Endodermal cell (in vitro differentiated cells): ENCODE results near the gene GRM5. TPM values are rescaled to one million over a fixed set of nuclear protein-coding genes. Genes with fewer than 3 reads are reported as not detected.

Experiments
- DNase-seq: peaks from one replicate; pipeline ENCODE4 v3.0.0-alpha.2; 2017
- H3K27ac ChIP-seq: 2 replicates; pipeline ENCODE4 v1.5.1; 2013; ENCODE audit warnings: mild to moderate bottlenecking, low read depth, low read length, moderate library complexity
- H3K27me3 ChIP-seq: 2 replicates; pipeline ENCODE4 v1.6.1; 2013; ENCODE audit warnings: mild to moderate bottlenecking, low read length, moderate library complexity; ENCODE audit not compliant: insufficient read depth, control insufficient read depth, poor library complexity, severe bottlenecking
- H3K36me3 ChIP-seq: 2 replicates; pipeline ENCODE4 v1.7.0; 2013; ENCODE audit warnings: mild to moderate bottlenecking, low read length, moderate library complexity; ENCODE audit not compliant: control insufficient read depth, insufficient read depth
- H3K4me1 ChIP-seq: one replicate; pipeline ENCODE4 v1.7.0; 2013; ENCODE audit warnings: low read length; ENCODE audit not compliant: control insufficient read depth, insufficient read depth
- H3K4me3 ChIP-seq: 2 replicates; pipeline ENCODE4 v1.5.1; 2013; ENCODE audit warnings: mild to moderate bottlenecking, low read length, moderate library complexity
- H3K9ac ChIP-seq: 2 replicates; pipeline ENCODE4 v1.6.1; 2013; ENCODE audit warnings: mild to moderate bottlenecking, low read length, moderate library complexity; ENCODE audit not compliant: poor library complexity, severe bottlenecking; ENCODE audit errors: extremely low read depth
- H3K9me3 ChIP-seq: 2 replicates; pipeline ENCODE4 v1.6.1; 2013; ENCODE audit warnings: mild to moderate bottlenecking, low read length, moderate library complexity; ENCODE audit not compliant: control insufficient read depth
- H3K27ac Mint-ChIP-seq: 2 replicates; pipeline ENCODE4 v1.8.0; 2020; ENCODE audit warnings: mixed read lengths
- H3K27me3 Mint-ChIP-seq: 2 replicates; pipeline ENCODE4 v1.8.0; 2021; ENCODE audit warnings: mild to moderate bottlenecking, mixed read lengths; ENCODE audit not compliant: insufficient read depth
- H3K36me3 Mint-ChIP-seq: 2 replicates; pipeline ENCODE4 v1.8.0; 2020; ENCODE audit warnings: low read depth, mixed read lengths
- H3K4me1 Mint-ChIP-seq: 2 replicates; pipeline ENCODE4 v1.8.0; 2020; ENCODE audit warnings: mixed read lengths
- H3K4me3 Mint-ChIP-seq: 2 replicates; pipeline ENCODE4 v1.8.0; 2020; ENCODE audit warnings: mild to moderate bottlenecking, moderate library complexity, mixed read lengths
- H3K9me3 Mint-ChIP-seq: 2 replicates; pipeline ENCODE4 v1.8.0; 2020; ENCODE audit warnings: mild to moderate bottlenecking, mixed read lengths
- CTCF ChIP-seq: fragments of 200-600 bp; sonication (generic); conservative IDR thresholded peaks from 2 replicates; pipeline ENCODE4 v1.5.0; 2021; ENCODE audit warnings: antibody characterized with exemption, mild to moderate bottlenecking
- WGBS, 2 experiments: methylation state at CpG; one replicate each; pipeline versions ENCODE4 v1.1.5 to v1.1.7; 2013; ENCODE audit warnings: missing lambda C conversion rate in 2 of 2, mixed read lengths in 1 of 2; ENCODE audit not compliant: insufficient coverage in 1 of 2, insufficient read length in 1 of 2; 5-methylcytosine and 5-hydroxymethylcytosine counted together
- total RNA-seq, 2 donors: library from RNA; stranded (reverse); fragmentation: NEBNext Ultra II Directional in 1 of 2; extraction: Animal tissue kit (Norgen Biotek cat#: 25700) in 1 of 2; gene quantifications; 2 replicates in 1 of 2; 3 replicates in 1 of 2; pipeline ENCODE4 v1.2.1, GENCODE V29; 2021

Gene GRM5
- total RNA-seq, 2 donors from 2014 or later = 0.07 to 0.09 TPM

- H3K4me1 ChIP-seq = no peaks in the 10 kb centered on the region
- H3K4me3 Mint-ChIP-seq = no peak overlapping the region
- no peak for DNase-seq
- H3K27ac Mint-ChIP-seq = no peak overlapping the region
- no peaks in the 10 kb centered on the region for H3K9me3 Mint-ChIP-seq
- H3K27ac ChIP-seq = no peak overlapping the region
- H3K9ac ChIP-seq = no peak overlapping the region
- H3K4me1 Mint-ChIP-seq = no peaks in the 10 kb centered on the region
- peaks cover 3% of the 10 kb centered on the region for H3K9me3 ChIP-seq
- no peaks in the 10 kb centered on the region for H3K36me3 Mint-ChIP-seq
- H3K36me3 ChIP-seq = no peaks in the 10 kb centered on the region
- no peak for TF ChIP-seq CTCF
- no peaks in the 10 kb centered on the region for H3K27me3 Mint-ChIP-seq
- no peak overlapping the region for H3K4me3 ChIP-seq
- no peaks in the 10 kb centered on the region for H3K27me3 ChIP-seq
Measured at GRCh38 chr11:88818978-88819377, 246.8 kb downstream of the GRM5 start.

DNA sequence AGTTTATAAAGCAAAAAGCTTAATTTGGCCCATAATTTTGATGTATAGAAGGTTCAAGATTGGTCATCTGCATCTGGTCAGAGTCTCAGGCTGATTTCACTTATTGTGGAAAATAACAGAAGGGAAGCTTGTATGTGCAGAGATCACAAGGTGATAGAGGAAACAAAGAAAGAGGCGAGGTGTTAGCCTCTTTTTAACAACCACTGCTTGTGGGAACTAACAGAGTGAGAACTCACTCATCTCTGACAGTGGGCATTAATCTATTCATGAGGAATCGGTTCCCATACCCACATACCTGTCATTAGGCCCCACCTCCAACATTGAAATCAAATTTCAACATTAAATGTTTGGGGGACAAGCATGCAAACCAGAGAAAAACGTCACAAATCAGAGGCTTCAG lies 250.3 kb downstream of the GRM5 start:
- H3K27me3 Mint-ChIP-seq = no peaks in the 10 kb centered on the region

GRCh38 chr11:88814076-88814475 lies 251.7 kb downstream of the GRM5 start:
- Histone ChIP-seq H3K4me3 (no peak overlapping the region), H3K27me3 (no peaks in the 10 kb centered on the region), H3K4me1 (no peaks in the 10 kb centered on the region), H3K9ac (no peak overlapping the region), H3K36me3 (no peaks in the 10 kb centered on the region), H3K27ac (no peak overlapping the region), H3K9me3 (peaks cover 3% of the 10 kb centered on the region)
- H3K36me3 Mint-ChIP-seq = no peaks in the 10 kb centered on the region
- H3K4me3 Mint-ChIP-seq = no peak overlapping the region
- WGBS, 2 experiments = 7% methylated on average over 1 of the region's 1 CpG; no CpG with 5 or more reads in 1 of the 2 experiments
- no peaks in the 10 kb centered on the region for H3K9me3 Mint-ChIP-seq
- no peak for TF ChIP-seq CTCF
- H3K4me1 Mint-ChIP-seq = peaks cover 7% of the 10 kb centered on the region
- no peaks in the 10 kb centered on the region for H3K27me3 Mint-ChIP-seq
- no peak overlapping the region for H3K27ac Mint-ChIP-seq
- no peak for DNase-seq

More for the DNA sequence above, 250.3 kb downstream of the GRM5 start:
- Mint-ChIP-seq H3K36me3 (no peaks in the 10 kb centered on the region), H3K27ac (no peak overlapping the region), H3K9me3 (no peaks in the 10 kb centered on the region), H3K4me3 (no peak overlapping the region), H3K4me1 (peaks cover 7% of the 10 kb centered on the region)
- Histone ChIP-seq H3K27ac (no peak overlapping the region), H3K9ac (no peak overlapping the region), H3K4me3 (no peak overlapping the region), H3K4me1 (no peaks in the 10 kb centered on the region), H3K27me3 (no peaks in the 10 kb centered on the region), H3K36me3 (no peaks in the 10 kb centered on the region), H3K9me3 (peaks cover 3% of the 10 kb centered on the region)
- no peak for DNase-seq
- WGBS, 2 experiments = 56 to 100% methylated on average over 1 to 3 of the region's 3 CpGs
- no peak for TF ChIP-seq CTCF
